GM12878 (cell line): ENCODE results near the gene SACS.

Experiments used
- CBX3 ChIP-seq: fragments of 200-600 bp; sonication (generic); IDR thresholded peaks from 2 replicates; pipeline ENCODE4 v1.6.1; 2016; ENCODE audit warnings: low read depth, borderline replicate concordance
- E2F8 ChIP-seq: fragments of 450-650 bp; IDR thresholded peaks from 2 replicates; pipeline ENCODE4 v1.6.1; 2018; ENCODE audit warnings: mild to moderate bottlenecking, low read depth, moderate library complexity; ENCODE audit not compliant: partially characterized antibody
- JUNB ChIP-seq: IDR thresholded peaks from 2 replicates; pipeline ENCODE4 v1.6.1; 2016; ENCODE audit warnings: antibody characterized with exemption, mild to moderate bottlenecking
- NR2C2 ChIP-seq: IDR thresholded peaks from 2 replicates; pipeline ENCODE4 v1.6.1; 2011; ENCODE audit warnings: borderline replicate concordance, low read depth; ENCODE audit not compliant: control insufficient read depth, insufficient read length
- TCF3 ChIP-seq: IDR thresholded peaks from 2 replicates; pipeline ENCODE4 v1.6.1; 2012; ENCODE audit warnings: low read depth, mild to moderate bottlenecking, low read length, borderline replicate concordance; ENCODE audit not compliant: insufficient read depth
- TCF7 ChIP-seq: IDR thresholded peaks from 2 replicates; pipeline ENCODE4 v1.6.1; 2014; ENCODE audit warnings: antibody characterized with exemption, borderline replicate concordance
- TF ChIP-seq, protein P1 (sequence below): fragments of 450-650 bp; conservative IDR thresholded peaks from 2 replicates; pipeline ENCODE4 v1.6.1; 2017; ENCODE audit warnings: mild to moderate bottlenecking, moderate library complexity

- TF ChIP-seq CBX3: no peak
- no peak for TF ChIP-seq NR2C2
- no peak for TF ChIP-seq E2F8
- no peak for TF ChIP-seq TCF3
- TF ChIP-seq, protein P1, sequence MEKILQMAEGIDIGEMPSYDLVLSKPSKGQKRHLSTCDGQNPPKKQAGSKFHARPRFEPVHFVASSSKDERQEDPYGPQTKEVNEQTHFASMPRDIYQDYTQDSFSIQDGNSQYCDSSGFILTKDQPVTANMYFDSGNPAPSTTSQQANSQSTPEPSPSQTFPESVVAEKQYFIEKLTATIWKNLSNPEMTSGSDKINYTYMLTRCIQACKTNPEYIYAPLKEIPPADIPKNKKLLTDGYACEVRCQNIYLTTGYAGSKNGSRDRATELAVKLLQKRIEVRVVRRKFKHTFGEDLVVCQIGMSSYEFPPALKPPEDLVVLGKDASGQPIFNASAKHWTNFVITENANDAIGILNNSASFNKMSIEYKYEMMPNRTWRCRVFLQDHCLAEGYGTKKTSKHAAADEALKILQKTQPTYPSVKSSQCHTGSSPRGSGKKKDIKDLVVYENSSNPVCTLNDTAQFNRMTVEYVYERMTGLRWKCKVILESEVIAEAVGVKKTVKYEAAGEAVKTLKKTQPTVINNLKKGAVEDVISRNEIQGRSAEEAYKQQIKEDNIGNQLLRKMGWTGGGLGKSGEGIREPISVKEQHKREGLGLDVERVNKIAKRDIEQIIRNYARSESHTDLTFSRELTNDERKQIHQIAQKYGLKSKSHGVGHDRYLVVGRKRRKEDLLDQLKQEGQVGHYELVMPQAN: no peak
- TF ChIP-seq TCF7: no peak
- no peak for TF ChIP-seq JUNB
Measured at GRCh38 chr13:23288564-23288963, 144.9 kb downstream of the SACS start.
